HepG2 (cell line): Measurements from ENCODE around the gene TMEM255B. TPM values are rescaled to one million over a fixed set of nuclear protein-coding genes. Genes with fewer than 3 reads are reported as not detected.

ENCODE experiments used
- ATAC-seq: fragments of 200-7000 bp; cut with Tn5 transposase; 3 replicates; pipeline ENCODE4 v1.9.1; 2020; ENCODE audit warnings: mild to moderate bottlenecking, moderate library complexity
- BruUV-seq: library from RNA; stranded (reverse); fragments of 400-500 nt; replicated peaks from 2 replicates; lab custom pipeline; 2021; lab: Mats Ljungman, UMichigan
- CTCF ChIA-PET: fragments of 300-600 bp; formaldehyde crosslinking; extraction: SDS; loops from one replicate; lab custom pipeline; 2021; ENCODE audit warnings: low total read pairs, inconsistent platforms, low intra/inter-chr PET ratio; lab: Yijun Ruan, JAX
- POLR2A ChIA-PET: fragments of 350-600 bp; sonication (Branson Sonifier 250); formaldehyde crosslinking; loops from one replicate; lab custom pipeline; 2020; ENCODE audit warnings: antibody characterized with exemption, inconsistent platforms; lab: Yijun Ruan, JAX
- DNase-seq: peaks from one replicate; pipeline ENCODE4 v3.0.0-alpha.2; 2015; ENCODE audit warnings: low spot score
- FAIRE-seq: peaks from 3 replicates; lab custom pipeline; 2011; peaks lifted over from hg19 to GRCh38; lab: Jason Lieb, UNC
- H2AFZ ChIP-seq: one replicate; pipeline ENCODE4 v1.6.1; 2011; ENCODE audit warnings: low read length, inconsistent platforms
- H3K27ac ChIP-seq: fragments of 300-600 bp; 3 replicates; pipeline ENCODE4 v1.8.0; 2011; ENCODE audit warnings: mixed run types, mild to moderate bottlenecking, mixed read lengths, low read length, inconsistent platforms; ENCODE audit not compliant: insufficient read depth; ENCODE audit errors: extremely low read length
- H3K27me3 ChIP-seq, 2 experiments: fragments of 200-600 bp in 1 of 2; 2 replicates in 1 of 2; 3 replicates in 1 of 2; pipeline versions ENCODE4 v1.6.0 to v1.8.0; 2011; ENCODE audit warnings: low read length in 2 of 2, mild to moderate bottlenecking in 2 of 2, moderate library complexity in 2 of 2, inconsistent platforms in 1 of 2; ENCODE audit not compliant: insufficient read depth in 2 of 2, control insufficient read depth in 1 of 2
- H3K36me3 ChIP-seq, 2 experiments: fragments of 200-600 bp in 1 of 2; replicated peaks in 1 of 2; 2 replicates in 1 of 2; 3 replicates in 1 of 2; pipeline versions ENCODE4 v1.5.1 to v1.8.0; 2011; ENCODE audit warnings: low read length in 2 of 2, inconsistent platforms in 1 of 2; ENCODE audit not compliant: insufficient read depth in 2 of 2, control insufficient read depth in 1 of 2
- H3K4me1 ChIP-seq: 2 replicates; pipeline ENCODE4 v1.5.1; 2012; ENCODE audit warnings: low read length, inconsistent platforms; ENCODE audit not compliant: insufficient read depth
- H3K4me2 ChIP-seq: 2 replicates; pipeline ENCODE4 v1.6.0; 2011; ENCODE audit warnings: low read depth, low read length, inconsistent platforms
- H3K4me3 ChIP-seq, 3 experiments: fragments of 200-600 bp in 1 of 3; sonication (generic), shearing (Covaris generic) in 1 of 3; replicated peaks in 1 of 3; 2 replicates each; pipeline ENCODE4 v1.5.1; 2011 to 2016; ENCODE audit warnings: low read length in 3 of 3, inconsistent platforms in 2 of 3, low read depth in 2 of 3, mild to moderate bottlenecking in 2 of 3, control low read depth in 1 of 3, mixed read lengths in 1 of 3; ENCODE audit not compliant: insufficient read depth in 1 of 3
- H3K79me2 ChIP-seq: one replicate; pipeline ENCODE4 v1.6.1; 2011; ENCODE audit warnings: low read length, inconsistent platforms; ENCODE audit not compliant: insufficient read depth
- H3K9ac ChIP-seq: 2 replicates; pipeline ENCODE4 v1.6.0; 2011; ENCODE audit warnings: mild to moderate bottlenecking, low read depth, low read length, inconsistent platforms; ENCODE audit not compliant: insufficient read depth
- H3K9me3 ChIP-seq: 2 replicates; pipeline ENCODE4 v1.5.1; 2012; ENCODE audit warnings: mild to moderate bottlenecking, low read length
- H4K20me1 ChIP-seq: 2 replicates; pipeline ENCODE4 v1.6.0; 2011; ENCODE audit warnings: inconsistent platforms, mild to moderate bottlenecking, low read length, moderate library complexity; ENCODE audit not compliant: insufficient read depth
- HNRNPH1 ChIP-seq: fragments of 200-400 bp; formaldehyde crosslinking; optimal IDR thresholded peaks from 2 replicates; pipeline ENCODE3; 2017; ENCODE audit warnings: mild to moderate bottlenecking, low read depth, low read length
- HOXA7 ChIP-seq: sonication (generic); formaldehyde crosslinking; IDR thresholded peaks from 2 replicates; pipeline ENCODE4 v1.8.1; 2022; ENCODE audit warnings: mild to moderate bottlenecking, missing genetic modification reagents, moderate library complexity
- LCORL ChIP-seq, 2 experiments: fragments of 450-650 bp in 1 of 2; sonication (generic) in 1 of 2; formaldehyde crosslinking in 1 of 2; IDR thresholded peaks; 2 replicates each; pipeline versions ENCODE4 v1.5.0 to v1.6.1; 2017 to 2020; ENCODE audit warnings: antibody characterized with exemption in 1 of 2, missing genetic modification reagents in 1 of 2
- MTA1 ChIP-seq: sonication (generic); formaldehyde crosslinking; IDR thresholded peaks from 2 replicates; pipeline ENCODE4 v1.4.0; 2020; ENCODE audit warnings: missing genetic modification reagents, mild to moderate bottlenecking, borderline replicate concordance
- NFIC ChIP-seq: IDR thresholded peaks from 2 replicates; pipeline ENCODE4 v1.6.1; 2012; ENCODE audit warnings: mild to moderate bottlenecking, low read length, inconsistent platforms
- ZNF136 ChIP-seq: sonication (generic); formaldehyde crosslinking; IDR thresholded peaks from 2 replicates; pipeline ENCODE4 v1.8.1; 2022; ENCODE audit warnings: low read depth, mild to moderate bottlenecking, moderate library complexity, missing genetic modification reagents
- ZNF331 ChIP-seq: sonication (generic); formaldehyde crosslinking; IDR thresholded peaks from 2 replicates; pipeline ENCODE4 v1.4.0; 2020; ENCODE audit warnings: missing genetic modification reagents
- ZNF382 ChIP-seq: sonication (generic); formaldehyde crosslinking; IDR thresholded peaks from 2 replicates; pipeline ENCODE4 v1.5.0; 2020; ENCODE audit warnings: missing genetic modification reagents, mild to moderate bottlenecking, borderline replicate concordance
- ZNF468 ChIP-seq: sonication (generic); formaldehyde crosslinking; IDR thresholded peaks from 2 replicates; pipeline ENCODE4 v1.8.0; 2022; ENCODE audit warnings: mild to moderate bottlenecking, moderate library complexity, missing genetic modification reagents
- ZNF883 ChIP-seq: sonication (generic); formaldehyde crosslinking; IDR thresholded peaks from 2 replicates; pipeline ENCODE4 v1.5.1; 2020; ENCODE audit warnings: mild to moderate bottlenecking, missing genetic modification reagents; ENCODE audit errors: not compliant biosample characterization
- WGBS: methylation state at CpG from one replicate; pipeline ENCODE4 v1.1.6; 2017; ENCODE audit warnings: low lambda C conversion rate; 5-methylcytosine and 5-hydroxymethylcytosine counted together
- in situ Hi-C: cut with HindIII; loops from 2 replicates; pipeline ENCODE4 v1.10.0; 2017; ENCODE audit warnings: low pct_unique_long_range_greater_than_20kb; ENCODE audit not compliant: extremely low pct_ligation_motif_present
- intact Hi-C: fragments of 100-400 bp; cut with micrococcal nuclease; formaldehyde crosslinking; loops from one replicate; pipeline ENCODE4 v1.10.0; 2022; ENCODE audit not compliant: unreplicated experiment
- polyA plus RNA-seq, 8 experiments: library from polyadenylated mRNA; depleted of rRNA in 3 of 8; stranded (reverse) in 7 of 8; unstranded in 1 of 8; fragments of >200 nt; fragmentation: Illumina TruSeq in 4 of 8; extraction: Trizol in 4 of 8; gene quantifications; 2 replicates each; pipeline versions ENCODE4 v1.2.1 to v1.2.3, GENCODE V29; 2011 to 2016; ENCODE audit warnings: low read depth in 4 of 8, missing spikeins in 1 of 8, mixed read lengths in 1 of 8; ENCODE audit not compliant: insufficient read depth in 1 of 8
- total RNA-seq, 5 experiments: library from RNA; depleted of rRNA; stranded (reverse); fragments of >200 nt; fragmentation: Illumina TruSeq; extraction: Trizol; gene quantifications; 2 replicates each; pipeline ENCODE4 v1.2.3, GENCODE V29; 2016; ENCODE audit warnings: low read depth in 1 of 5
- TF ChIP-seq, protein P1 (sequence below): sonication (generic); formaldehyde crosslinking; IDR thresholded peaks from 2 replicates; pipeline ENCODE4 v1.9.0; 2022; ENCODE audit warnings: low read depth, missing genetic modification reagents
- TF ChIP-seq, protein P2 (sequence below): sonication (generic); formaldehyde crosslinking; IDR thresholded peaks from 2 replicates; pipeline ENCODE4 v1.9.0; 2021; ENCODE audit warnings: mild to moderate bottlenecking, missing genetic modification reagents

TMEM255B gene
- total and polyA plus RNA-seq, 2 of the 13 experiments (the other 11 are each of a cell fraction or from before 2014, with no cell fraction given) = not detected

DNA sequence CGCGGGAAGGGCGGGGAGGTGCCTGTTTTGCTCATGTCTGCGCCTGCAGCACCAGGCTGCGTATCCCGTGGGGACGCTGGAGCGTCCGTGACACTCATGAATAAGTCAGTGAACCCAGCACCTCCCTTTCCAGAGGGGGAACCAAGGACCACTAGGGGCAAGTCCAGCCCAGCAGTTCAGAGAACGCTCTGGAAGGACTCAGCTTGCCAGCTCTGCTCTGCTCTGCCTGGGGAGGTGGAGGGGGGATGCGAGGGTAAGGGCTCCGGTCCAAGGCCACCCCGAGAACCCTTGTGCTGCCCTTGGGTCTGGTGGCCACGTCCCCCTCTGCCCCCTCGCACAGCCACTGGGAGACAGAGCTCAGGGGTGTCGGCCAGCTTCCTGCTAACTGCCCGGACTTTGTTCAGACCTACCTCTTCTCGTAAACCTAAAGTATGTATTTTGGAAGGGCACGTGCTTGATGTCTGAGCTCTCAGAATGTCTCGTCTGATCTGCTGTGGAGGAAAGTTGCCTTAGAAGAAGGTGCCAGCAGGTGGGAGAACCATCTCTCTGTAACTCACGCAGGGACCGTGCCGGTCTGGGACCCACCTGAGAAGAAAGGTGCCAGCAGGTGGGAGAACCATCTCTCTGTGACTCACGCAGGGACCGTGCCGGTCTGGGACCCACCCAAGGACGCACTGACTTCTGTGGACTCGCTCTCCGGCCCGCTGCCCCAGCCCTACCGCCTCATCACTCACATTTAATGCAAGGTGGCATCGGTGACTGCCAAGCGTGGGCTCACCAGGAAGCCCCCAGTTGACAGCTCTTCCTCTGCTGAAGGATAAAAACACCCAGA, 34.1 kb downstream of the TMEM255B start (continued):
- no peak for TF ChIP-seq MTA1 (CRISPR knock-in tag)
- TF ChIP-seq ZNF382 (CRISPR knock-in tag) = no peak
- no peak for TF ChIP-seq LCORL (IDR thresholded peaks at IDR 0.05)
- TF ChIP-seq LCORL (CRISPR knock-in tag; IDR thresholded peaks at IDR 0.05) = no peak

DNA sequence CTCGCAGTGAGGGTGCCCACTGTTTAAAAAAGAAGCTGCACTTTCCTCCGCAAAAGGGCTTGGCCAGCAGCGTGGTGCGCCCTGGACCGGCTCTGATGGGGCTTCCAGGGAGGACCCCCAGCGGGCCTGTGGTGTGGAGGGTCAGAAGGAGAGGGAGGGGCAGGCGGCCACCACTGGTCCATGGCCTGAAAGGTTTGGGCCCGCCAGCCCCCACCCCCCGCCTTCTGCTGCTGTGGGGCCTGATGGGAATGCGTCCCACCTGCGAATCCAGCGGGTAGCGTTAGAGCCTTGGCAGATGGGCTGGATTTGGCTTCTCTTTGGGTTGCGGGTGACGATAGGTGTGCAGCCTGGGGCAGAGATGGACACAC, 34.7 kb downstream of the TMEM255B start:
- H4K20me1 ChIP-seq = no peaks in the 10 kb centered on the region
- peaks cover 7% of the 10 kb centered on the region; the same call in 1 of the 2 replicates for H3K4me1 ChIP-seq
- in situ Hi-C loops = no loop called here
- H3K4me2 ChIP-seq = no peak overlapping the region
- FAIRE-seq = no peak
- ATAC-seq = no peak
- H3K36me3 ChIP-seq = no peaks in the 10 kb centered on the region
- H3K27ac ChIP-seq = no peak overlapping the region
- H3K9ac ChIP-seq = no peak overlapping the region
- CTCF ChIA-PET = no interaction called here
- no peak for DNase-seq
- no TSS peak for BruUV-seq
- no peaks in the 10 kb centered on the region for H3K79me2 ChIP-seq
- intact Hi-C loops = no loop called here
- POLR2A ChIA-PET = no interaction called here
- H3K4me3 ChIP-seq = no peak overlapping the region
- H3K27me3 ChIP-seq = peaks cover 2 to 43% of the 10 kb centered on the region in 2 experiments; a peak in 3 of 5 replicates
- WGBS = 82% methylated on average over 9 of the region's 15 CpGs
- no peaks in the 10 kb centered on the region for H3K9me3 ChIP-seq
- H2AFZ ChIP-seq = no peak overlapping the region
- TF ChIP-seq NFIC (no peak), ZNF468 (CRISPR knock-in tag) (no peak), ZNF883 (CRISPR knock-in tag) (no peak), HNRNPH1 (no peak), ZNF136 (no peak), ZNF331 (no peak), HOXA7 (CRISPR knock-in tag) (no peak)
- TF ChIP-seq, protein P1, sequence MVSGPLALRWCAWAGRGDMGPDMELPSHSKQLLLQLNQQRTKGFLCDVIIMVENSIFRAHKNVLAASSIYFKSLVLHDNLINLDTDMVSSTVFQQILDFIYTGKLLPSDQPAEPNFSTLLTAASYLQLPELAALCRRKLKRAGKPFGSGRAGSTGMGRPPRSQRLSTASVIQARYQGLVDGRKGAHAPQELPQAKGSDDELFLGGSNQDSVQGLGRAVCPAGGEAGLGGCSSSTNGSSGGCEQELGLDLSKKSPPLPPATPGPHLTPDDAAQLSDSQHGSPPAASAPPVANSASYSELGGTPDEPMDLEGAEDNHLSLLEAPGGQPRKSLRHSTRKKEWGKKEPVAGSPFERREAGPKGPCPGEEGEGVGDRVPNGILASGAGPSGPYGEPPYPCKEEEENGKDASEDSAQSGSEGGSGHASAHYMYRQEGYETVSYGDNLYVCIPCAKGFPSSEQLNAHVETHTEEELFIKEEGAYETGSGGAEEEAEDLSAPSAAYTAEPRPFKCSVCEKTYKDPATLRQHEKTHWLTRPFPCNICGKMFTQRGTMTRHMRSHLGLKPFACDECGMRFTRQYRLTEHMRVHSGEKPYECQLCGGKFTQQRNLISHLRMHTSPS (CRISPR knock-in tag) = no peak
- TF ChIP-seq, protein P2, sequence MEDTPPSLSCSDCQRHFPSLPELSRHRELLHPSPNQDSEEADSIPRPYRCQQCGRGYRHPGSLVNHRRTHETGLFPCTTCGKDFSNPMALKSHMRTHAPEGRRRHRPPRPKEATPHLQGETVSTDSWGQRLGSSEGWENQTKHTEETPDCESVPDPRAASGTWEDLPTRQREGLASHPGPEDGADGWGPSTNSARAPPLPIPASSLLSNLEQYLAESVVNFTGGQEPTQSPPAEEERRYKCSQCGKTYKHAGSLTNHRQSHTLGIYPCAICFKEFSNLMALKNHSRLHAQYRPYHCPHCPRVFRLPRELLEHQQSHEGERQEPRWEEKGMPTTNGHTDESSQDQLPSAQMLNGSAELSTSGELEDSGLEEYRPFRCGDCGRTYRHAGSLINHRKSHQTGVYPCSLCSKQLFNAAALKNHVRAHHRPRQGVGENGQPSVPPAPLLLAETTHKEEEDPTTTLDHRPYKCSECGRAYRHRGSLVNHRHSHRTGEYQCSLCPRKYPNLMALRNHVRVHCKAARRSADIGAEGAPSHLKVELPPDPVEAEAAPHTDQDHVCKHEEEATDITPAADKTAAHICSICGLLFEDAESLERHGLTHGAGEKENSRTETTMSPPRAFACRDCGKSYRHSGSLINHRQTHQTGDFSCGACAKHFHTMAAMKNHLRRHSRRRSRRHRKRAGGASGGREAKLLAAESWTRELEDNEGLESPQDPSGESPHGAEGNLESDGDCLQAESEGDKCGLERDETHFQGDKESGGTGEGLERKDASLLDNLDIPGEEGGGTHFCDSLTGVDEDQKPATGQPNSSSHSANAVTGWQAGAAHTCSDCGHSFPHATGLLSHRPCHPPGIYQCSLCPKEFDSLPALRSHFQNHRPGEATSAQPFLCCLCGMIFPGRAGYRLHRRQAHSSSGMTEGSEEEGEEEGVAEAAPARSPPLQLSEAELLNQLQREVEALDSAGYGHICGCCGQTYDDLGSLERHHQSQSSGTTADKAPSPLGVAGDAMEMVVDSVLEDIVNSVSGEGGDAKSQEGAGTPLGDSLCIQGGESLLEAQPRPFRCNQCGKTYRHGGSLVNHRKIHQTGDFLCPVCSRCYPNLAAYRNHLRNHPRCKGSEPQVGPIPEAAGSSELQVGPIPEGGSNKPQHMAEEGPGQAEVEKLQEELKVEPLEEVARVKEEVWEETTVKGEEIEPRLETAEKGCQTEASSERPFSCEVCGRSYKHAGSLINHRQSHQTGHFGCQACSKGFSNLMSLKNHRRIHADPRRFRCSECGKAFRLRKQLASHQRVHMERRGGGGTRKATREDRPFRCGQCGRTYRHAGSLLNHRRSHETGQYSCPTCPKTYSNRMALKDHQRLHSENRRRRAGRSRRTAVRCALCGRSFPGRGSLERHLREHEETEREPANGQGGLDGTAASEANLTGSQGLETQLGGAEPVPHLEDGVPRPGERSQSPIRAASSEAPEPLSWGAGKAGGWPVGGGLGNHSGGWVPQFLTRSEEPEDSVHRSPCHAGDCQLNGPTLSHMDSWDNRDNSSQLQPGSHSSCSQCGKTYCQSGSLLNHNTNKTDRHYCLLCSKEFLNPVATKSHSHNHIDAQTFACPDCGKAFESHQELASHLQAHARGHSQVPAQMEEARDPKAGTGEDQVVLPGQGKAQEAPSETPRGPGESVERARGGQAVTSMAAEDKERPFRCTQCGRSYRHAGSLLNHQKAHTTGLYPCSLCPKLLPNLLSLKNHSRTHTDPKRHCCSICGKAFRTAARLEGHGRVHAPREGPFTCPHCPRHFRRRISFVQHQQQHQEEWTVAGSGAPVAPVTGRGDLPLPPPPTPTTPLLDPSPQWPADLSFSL (CRISPR knock-in tag) = no peak
